ENCODE results near the gene NEURL2.
"Not testable (repeated sequence)": the region's sequence is repeated elsewhere in the genome, so short reads cannot be mapped to it uniquely, and the experiment has no call there.

Gene NEURL2

DNA sequence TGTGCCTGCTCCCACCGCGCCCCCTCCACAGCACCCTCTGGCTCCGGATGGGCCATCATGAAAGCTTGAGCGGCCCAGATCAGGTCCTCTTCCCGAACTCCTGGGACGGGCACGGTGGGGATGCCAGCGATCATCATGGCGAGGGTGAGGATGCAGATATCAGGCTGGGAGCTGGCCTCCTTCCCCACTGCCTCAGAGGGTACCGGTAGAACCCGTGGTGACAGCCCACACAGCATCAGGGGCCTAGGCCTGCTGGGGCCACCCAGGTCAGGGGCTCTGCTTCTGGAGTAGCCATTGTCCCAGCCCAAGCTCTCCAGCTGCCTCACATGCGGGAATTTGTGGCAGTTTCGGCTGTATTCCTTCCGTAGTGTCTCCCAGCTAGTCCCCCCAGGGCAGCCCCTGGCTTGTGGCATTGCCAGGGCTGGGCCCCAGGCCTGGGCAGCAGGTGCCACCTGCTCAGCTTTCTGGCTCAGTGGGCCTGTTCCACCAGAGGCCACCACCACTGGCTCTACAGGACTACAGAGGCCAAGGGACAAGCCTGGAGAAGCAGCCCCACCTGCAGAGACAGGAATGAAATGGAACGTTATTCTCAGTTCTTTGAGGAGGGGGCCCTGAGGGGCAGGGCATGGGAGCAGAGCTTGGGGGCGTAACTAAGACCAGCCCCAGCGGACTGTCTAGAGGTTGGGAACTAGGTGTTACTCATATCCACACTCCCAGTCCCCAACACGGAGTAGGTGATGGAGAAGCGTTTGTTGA is 4.2 kb downstream of the NEURL2 start:
- in situ Hi-C loops (cut with HindIII; ENCODE audit: low pct_ligation_motif_present, low pct_unique_long_range_greater_than_20kb, low sequenced_read_pairs) = no loop called here
- DNase-seq = no peak

DNA sequence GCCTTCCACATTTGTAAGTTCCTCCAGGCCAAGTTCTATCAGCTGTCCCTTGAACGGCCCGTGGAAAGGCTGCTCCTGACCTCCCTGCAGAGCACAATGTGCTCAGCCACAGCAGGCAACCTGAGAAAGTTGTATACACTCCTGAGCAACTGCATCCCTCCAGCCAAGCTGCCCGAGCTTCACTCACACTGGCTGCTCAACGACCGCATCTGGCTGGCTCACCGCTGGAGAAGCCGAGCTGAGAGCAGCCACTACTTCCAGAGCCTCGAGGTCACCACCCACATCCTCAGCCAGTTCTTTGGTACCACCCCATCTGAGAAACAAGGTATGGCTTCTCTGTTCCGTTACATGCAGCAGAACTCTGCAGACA is 7.9 kb downstream of the NEURL2 start:
- no peak for DNase-seq
- in situ Hi-C loops (cut with HindIII; ENCODE audit: low pct_ligation_motif_present, low pct_unique_long_range_greater_than_20kb, low sequenced_read_pairs) = no loop called here

DNA sequence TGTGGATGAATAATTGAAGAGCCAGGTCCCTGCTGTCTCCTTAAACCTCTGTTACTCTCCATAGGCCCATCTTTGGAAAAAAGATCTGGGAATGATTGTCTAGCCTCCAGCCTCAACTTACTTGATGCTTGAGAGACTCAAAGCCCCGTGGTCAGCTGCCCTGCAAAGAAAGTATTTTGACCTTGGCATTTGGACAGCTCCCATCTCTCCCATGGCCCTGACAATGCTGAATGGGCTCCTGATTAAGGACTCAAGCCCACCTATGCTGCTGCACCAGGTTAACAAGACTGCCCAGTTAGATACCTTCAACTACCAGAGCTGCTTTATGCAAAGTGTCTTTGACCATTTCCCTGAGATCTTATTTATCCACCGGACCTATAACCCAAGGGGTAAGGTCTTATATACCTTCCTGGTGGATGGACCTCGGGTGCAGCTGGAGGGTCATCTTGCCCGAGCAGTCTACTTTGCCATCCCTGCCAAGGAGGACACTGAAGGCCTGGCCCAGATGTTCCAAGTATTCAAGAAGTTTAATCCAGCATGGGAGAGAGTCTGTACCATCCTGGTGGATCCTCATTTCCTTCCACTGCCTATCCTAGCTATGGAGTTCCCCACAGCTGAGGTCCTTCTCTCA is 8.4 kb downstream of the NEURL2 start:
- DNase-seq = no peak
- in situ Hi-C loops (cut with HindIII; ENCODE audit: low pct_ligation_motif_present, low pct_unique_long_range_greater_than_20kb, low sequenced_read_pairs) = no loop called here

GRCh38 chr20:45880988-45881788 is 9.8 kb downstream of the NEURL2 start, which contains the start of gene ZSWIM1:
Gene ZSWIM1 (plus strand): TSS chr20:45881227. CDS start chr20:45882593, 1,366 bp downstream.
- DNase-seq = peak; percentile 98
- in situ Hi-C loops (cut with HindIII; ENCODE audit: low pct_ligation_motif_present, low pct_unique_long_range_greater_than_20kb, low sequenced_read_pairs) = no loop called here

- no peak for DNase-seq
- in situ Hi-C loops (cut with HindIII; ENCODE audit: low pct_ligation_motif_present, low pct_unique_long_range_greater_than_20kb, low sequenced_read_pairs) = no loop called here
Observed at GRCh38 chr20:45878076-45878761, 12.8 kb downstream of the NEURL2 start.

GRCh38 chr20:45874576-45874975 is 16.4 kb downstream of the NEURL2 start:
- no peak for DNase-seq
- in situ Hi-C loops (cut with HindIII; ENCODE audit: low pct_ligation_motif_present, low pct_unique_long_range_greater_than_20kb, low sequenced_read_pairs) = no loop called here

DNA sequence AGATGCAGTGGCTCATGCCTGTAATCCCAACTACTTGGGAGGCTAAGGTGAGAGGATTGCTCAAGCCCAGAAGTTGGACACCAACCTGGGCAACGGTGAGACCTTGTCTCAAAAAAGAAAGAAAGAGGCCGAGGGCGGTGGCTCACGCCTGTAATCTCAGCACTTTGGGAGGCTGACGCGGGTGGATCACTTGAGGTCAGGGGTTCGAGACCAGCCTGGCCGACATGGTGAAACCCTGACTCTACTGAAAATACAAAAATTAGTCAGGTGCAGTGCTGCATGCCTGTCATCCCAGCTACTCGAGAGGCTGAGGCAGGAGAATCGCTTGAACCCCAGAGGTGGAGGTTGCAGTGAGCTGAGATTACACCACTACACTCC is 16.9 kb downstream of the NEURL2 start:
- in situ Hi-C loops (cut with HindIII; ENCODE audit: low pct_ligation_motif_present, low pct_unique_long_range_greater_than_20kb, low sequenced_read_pairs); DNase-seq: not testable (repeated sequence)

GRCh38 chr20:45873409-45874103 is 17.5 kb downstream of the NEURL2 start:
- in situ Hi-C loops (cut with HindIII; ENCODE audit: low pct_ligation_motif_present, low pct_unique_long_range_greater_than_20kb, low sequenced_read_pairs) = no loop called here
- no peak for DNase-seq

DNA sequence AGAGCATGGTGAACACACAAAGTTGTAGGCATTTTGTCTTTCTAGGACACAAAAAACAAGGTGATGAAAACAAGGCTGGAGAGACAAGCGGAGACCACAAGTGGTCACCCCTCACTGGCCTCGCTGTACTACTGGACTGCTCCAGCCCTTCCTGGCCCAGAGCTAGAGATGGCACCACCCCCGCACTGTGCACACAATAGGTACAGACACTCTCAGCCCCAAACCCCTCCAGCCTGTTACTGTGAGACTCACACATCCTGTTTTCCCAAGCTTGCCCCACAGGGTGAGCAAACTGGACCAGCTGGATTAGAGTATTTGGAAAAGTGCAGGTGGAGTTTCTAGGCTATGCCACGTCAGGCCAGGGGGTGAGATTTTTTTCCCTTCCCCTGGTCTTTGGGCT is 18.4 kb downstream of the NEURL2 start:
- no peak for DNase-seq
- in situ Hi-C loops (cut with HindIII; ENCODE audit: low pct_ligation_motif_present, low pct_unique_long_range_greater_than_20kb, low sequenced_read_pairs) = no loop called here

DNA sequence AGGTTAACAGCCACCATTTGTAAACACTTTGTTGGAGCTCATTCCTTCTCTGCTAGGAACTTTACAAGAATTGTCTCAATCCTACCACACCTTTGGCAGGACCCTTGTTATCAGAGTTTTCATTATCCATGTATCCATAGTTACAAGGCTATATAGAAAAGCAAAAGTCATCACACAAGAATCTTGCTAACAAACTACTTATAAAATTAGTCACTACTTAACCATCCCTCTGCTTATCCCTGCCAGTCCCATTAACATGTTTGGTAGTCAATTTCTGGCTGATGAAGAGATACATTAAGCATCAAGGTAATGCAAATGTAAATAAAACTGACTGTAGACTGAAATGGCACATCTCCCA is 23.2 kb downstream of the NEURL2 start:
- in situ Hi-C loops (cut with HindIII; ENCODE audit: low pct_ligation_motif_present, low pct_unique_long_range_greater_than_20kb, low sequenced_read_pairs) = no loop called here
- DNase-seq = no peak

DNA sequence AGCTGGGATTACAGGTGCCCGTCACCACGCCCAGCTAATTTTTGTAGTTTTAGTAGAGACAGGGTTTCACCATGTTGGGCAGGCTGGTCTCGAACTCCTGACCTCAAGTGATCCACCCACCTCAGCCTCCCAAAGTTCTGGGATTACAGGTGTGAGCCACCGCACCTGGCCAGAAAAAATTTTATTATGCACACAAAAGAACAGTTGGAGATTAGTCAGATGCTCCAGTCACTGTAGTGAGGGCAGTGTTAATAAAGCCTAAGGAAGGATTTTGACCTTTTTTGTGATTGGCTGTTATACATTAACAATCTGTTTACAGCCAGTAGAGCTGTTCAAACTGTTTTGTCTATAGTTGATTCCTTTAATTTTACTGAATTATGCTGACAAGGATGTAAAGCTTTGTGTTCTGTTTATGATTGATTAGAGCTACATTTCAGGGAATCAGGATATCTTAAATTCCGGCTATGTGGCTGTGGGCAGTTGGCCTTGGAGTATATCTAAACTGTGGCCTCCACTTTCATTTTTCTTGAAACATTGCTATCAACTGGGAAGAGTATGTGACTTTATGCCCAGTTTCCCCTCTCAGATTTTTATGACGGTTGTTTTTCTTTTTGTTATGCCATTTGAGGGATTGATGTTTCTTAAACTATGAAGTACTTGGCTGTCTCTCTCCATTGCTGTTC is 23.7 kb downstream of the NEURL2 start:
- DNase-seq = no peak
- in situ Hi-C loops (cut with HindIII; ENCODE audit: low pct_ligation_motif_present, low pct_unique_long_range_greater_than_20kb, low sequenced_read_pairs) = no loop called here

DNA sequence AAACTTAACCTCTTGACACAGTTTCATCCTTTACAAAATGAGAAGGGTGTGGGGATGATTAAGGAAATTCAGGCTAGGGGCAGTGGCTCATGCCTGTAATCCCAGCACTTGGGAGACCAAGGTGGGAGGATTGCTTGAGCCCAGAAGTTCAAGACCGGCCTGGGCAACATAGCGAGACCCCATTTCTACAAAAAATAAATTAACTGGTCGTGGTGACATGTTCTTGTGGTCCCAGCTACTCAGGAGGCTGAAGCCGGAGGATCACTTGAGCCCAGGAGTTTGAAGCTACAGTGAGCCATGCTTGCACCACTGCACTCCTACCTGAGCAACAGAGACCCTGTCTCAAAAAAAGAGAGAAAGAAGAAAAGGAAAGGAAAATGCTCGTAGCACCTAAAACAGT is 24.6 kb downstream of the NEURL2 start:
- DNase-seq = no peak
- in situ Hi-C loops (cut with HindIII; ENCODE audit: low pct_ligation_motif_present, low pct_unique_long_range_greater_than_20kb, low sequenced_read_pairs) = no loop called here

GRCh38 chr20:45863543-45864470 is 27.2 kb downstream of the NEURL2 start:
- in situ Hi-C loops (cut with HindIII; ENCODE audit: low pct_ligation_motif_present, low pct_unique_long_range_greater_than_20kb, low sequenced_read_pairs) = no loop called here
- DNase-seq = no peak

DNA sequence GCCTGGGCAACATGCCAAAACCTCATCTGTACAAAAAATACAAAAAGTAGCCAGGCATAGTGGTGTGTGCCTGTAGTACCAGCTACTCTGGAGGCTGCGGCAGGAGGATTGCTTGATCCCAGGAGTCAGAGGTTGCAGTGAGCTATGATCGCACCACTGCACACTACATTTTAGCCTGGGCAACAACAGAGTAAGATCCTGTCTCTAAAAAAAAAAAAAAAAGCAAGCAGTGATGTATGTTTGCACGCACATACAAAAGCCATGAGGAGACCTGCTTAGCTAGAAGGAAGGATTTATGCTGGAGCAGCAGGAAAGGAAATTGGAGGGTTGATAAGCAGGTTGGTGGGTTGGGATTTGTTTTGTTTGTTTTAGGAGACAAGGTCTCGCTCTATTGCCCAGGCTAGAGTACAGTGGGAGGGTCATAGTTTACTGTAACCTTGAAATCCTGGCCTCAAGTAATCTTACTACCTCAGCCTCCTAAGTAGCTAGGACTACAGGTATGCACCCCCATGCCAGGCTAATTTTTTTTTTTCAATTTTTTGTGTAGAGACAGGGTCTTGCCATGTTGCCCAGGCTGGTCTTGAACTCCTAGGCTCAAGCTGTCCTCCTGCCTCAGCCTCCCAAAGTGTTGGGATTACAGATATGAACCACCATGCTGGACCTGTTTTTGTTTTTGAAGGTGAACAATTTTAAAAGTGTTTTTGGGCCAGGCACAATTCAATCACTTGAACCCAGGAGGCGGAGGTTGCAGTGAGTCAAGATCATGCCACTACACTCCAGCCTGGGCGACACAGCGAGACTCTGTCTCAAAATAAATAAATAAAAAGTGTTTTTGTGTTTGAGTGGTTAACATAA is 29.6 kb downstream of the NEURL2 start:
- in situ Hi-C loops (cut with HindIII; ENCODE audit: low pct_ligation_motif_present, low pct_unique_long_range_greater_than_20kb, low sequenced_read_pairs) = no loop called here
- DNase-seq = no peak

GRCh38 chr20:45860560-45861220 is 30.3 kb downstream of the NEURL2 start:
- in situ Hi-C loops (cut with HindIII; ENCODE audit: low pct_ligation_motif_present, low pct_unique_long_range_greater_than_20kb, low sequenced_read_pairs) = no loop called here
- no peak for DNase-seq

DNA sequence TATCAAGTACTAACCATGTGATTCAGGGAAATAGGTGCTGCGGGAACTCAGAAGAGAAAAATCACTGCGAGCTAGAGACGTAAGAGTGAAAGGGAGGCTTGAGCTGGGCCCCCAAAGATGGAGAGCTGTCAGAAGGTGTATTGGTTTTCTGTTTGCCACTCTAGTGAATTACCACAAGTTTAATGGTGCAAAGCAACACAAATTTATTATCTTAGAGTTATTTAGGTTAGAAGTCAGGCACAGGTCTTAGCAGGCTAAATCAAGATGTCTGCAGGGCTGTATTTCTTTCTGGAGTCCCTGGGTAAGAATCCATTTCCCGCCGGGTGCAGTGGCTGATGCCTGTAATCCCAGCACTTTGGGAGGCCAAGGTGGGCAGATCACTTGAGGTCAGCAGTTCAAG is 31.1 kb downstream of the NEURL2 start:
- in situ Hi-C loops (cut with HindIII; ENCODE audit: low pct_ligation_motif_present, low pct_unique_long_range_greater_than_20kb, low sequenced_read_pairs) = no loop called here
- no peak for DNase-seq
